Vagina (tissue), 2 donors: ENCODE results near the gene RETNLB. TPM values are rescaled to one million over a fixed set of nuclear protein-coding genes. Genes with fewer than 3 reads are reported as not detected.

Experiments
- DNase-seq, 2 donors: peaks; one replicate each; pipeline ENCODE4 v3.0.0-alpha.2; 2017; ENCODE audit errors: extremely low spot score in 2 of 2
- H3K27ac ChIP-seq: fragments of 200-600 bp; sonication (generic); one replicate; pipeline ENCODE4 v1.5.1; 2019
- H3K27me3 ChIP-seq: fragments of 200-600 bp; sonication (generic); one replicate; pipeline ENCODE4 v1.5.1; 2019
- H3K36me3 ChIP-seq, 2 donors: fragments of 200-600 bp; sonication (generic); one replicate each; pipeline ENCODE4 v1.5.1; 2017 to 2019
- H3K4me1 ChIP-seq: fragments of 200-600 bp; sonication (generic); one replicate; pipeline ENCODE4 v1.5.1; 2019
- H3K4me3 ChIP-seq, 2 donors: fragments of 200-600 bp; sonication (generic); 1 replicate in 1 of 2; 2 replicates in 1 of 2; pipeline ENCODE4 v1.5.1; 2016 to 2019
- H3K9me3 ChIP-seq: fragments of 200-600 bp; sonication (generic); one replicate; pipeline ENCODE4 v1.5.1; 2019
- CTCF ChIP-seq, 3 experiments: fragments of 450-650 bp in 2 of 3; fragments of 200-600 bp in 1 of 3; sonication (generic) in 1 of 3; IDR thresholded peaks; one replicate each; pipeline ENCODE4 v1.5.1; 2017 to 2019; ENCODE audit warnings: antibody characterized with exemption in 3 of 3, mild to moderate bottlenecking in 2 of 3, moderate library complexity in 2 of 3
- POLR2A ChIP-seq, 2 donors: fragments of 450-650 bp; IDR thresholded peaks; one replicate each; pipeline ENCODE4 v1.6.1; 2017; ENCODE audit warnings: antibody characterized with exemption in 2 of 2, mild to moderate bottlenecking in 2 of 2, moderate library complexity in 2 of 2
- POLR2AphosphoS5 ChIP-seq, 2 donors: sonication (generic); formaldehyde crosslinking; IDR thresholded peaks; one replicate each; pipeline ENCODE4 v1.9.0; 2017; ENCODE audit warnings: antibody characterized with exemption in 2 of 2, mild to moderate bottlenecking in 2 of 2, low read depth in 1 of 2; ENCODE audit not compliant: insufficient read depth in 1 of 2
- intact Hi-C: fragments of 100-400 bp; cut with DNase I; formaldehyde crosslinking; loops from one replicate; pipeline ENCODE4 v1.15.1; 2023
- small RNA-seq: library from RNA; depleted of rRNA; stranded (forward); fragments of <200 nt; gene quantifications from one replicate; pipeline ENCODE3, GENCODE V24; 2016
- total RNA-seq: library from RNA; depleted of rRNA; stranded (reverse); fragments of >200 nt; gene quantifications from one replicate; pipeline ENCODE4 v1.2.3, GENCODE V29; 2016

RETNLB gene
- total RNA-seq, 1 donor from 2014 or later: not detected

GRCh38 chr3:108719178-108719806 is 37.9 kb downstream of the RETNLB start:
- no peak for TF ChIP-seq POLR2AphosphoS5 (IDR thresholded peaks at IDR 0.05; ENCODE audit: insufficient read depth in 1 of 2, low read depth in 1 of 2)
- no peak for TF ChIP-seq CTCF (IDR thresholded peaks at IDR 0.05)
- TF ChIP-seq POLR2A (IDR thresholded peaks at IDR 0.05): no peak
- no peak overlapping the region for H3K27ac ChIP-seq
- no peaks in the 10 kb centered on the region for H3K4me1 ChIP-seq
- H3K9me3 ChIP-seq: no peaks in the 10 kb centered on the region
- no peaks in the 10 kb centered on the region for H3K27me3 ChIP-seq
- no peaks in the 10 kb centered on the region for H3K36me3 ChIP-seq
- intact Hi-C loops: no loop called here
- no peak for DNase-seq
- no peak overlapping the region for H3K4me3 ChIP-seq

GRCh38 chr3:108718454-108718853 is 38.8 kb downstream of the RETNLB start:
- no peak for TF ChIP-seq POLR2AphosphoS5 (IDR thresholded peaks at IDR 0.05; ENCODE audit: insufficient read depth in 1 of 2, low read depth in 1 of 2)
- no peak for TF ChIP-seq POLR2A (IDR thresholded peaks at IDR 0.05)
- no peak for TF ChIP-seq CTCF (IDR thresholded peaks at IDR 0.05)
- H3K9me3 ChIP-seq: no peaks in the 10 kb centered on the region
- no peaks in the 10 kb centered on the region for H3K4me1 ChIP-seq
- H3K27me3 ChIP-seq: no peaks in the 10 kb centered on the region
- no peak overlapping the region for H3K4me3 ChIP-seq
- DNase-seq: no peak
- intact Hi-C loops: no loop called here
- no peak overlapping the region for H3K27ac ChIP-seq
- H3K36me3 ChIP-seq: no peaks in the 10 kb centered on the region

- intact Hi-C loops: no loop called here
- Histone ChIP-seq H3K27me3 (no peaks in the 10 kb centered on the region), H3K36me3 (no peaks in the 10 kb centered on the region), H3K9me3 (no peaks in the 10 kb centered on the region), H3K4me1 (no peaks in the 10 kb centered on the region), H3K27ac (no peak overlapping the region), H3K4me3 (no peak overlapping the region)
- TF ChIP-seq POLR2A (IDR thresholded peaks at IDR 0.05) (no peak), POLR2AphosphoS5 (IDR thresholded peaks at IDR 0.05; ENCODE audit: insufficient read depth in 1 of 2, low read depth in 1 of 2) (no peak), CTCF (IDR thresholded peaks at IDR 0.05) (no peak)
- no peak for DNase-seq
Observed at GRCh38 chr3:108713816-108714215, 43.4 kb downstream of the RETNLB start.

- no peak for DNase-seq
- TF ChIP-seq CTCF (IDR thresholded peaks at IDR 0.05): no peak
- no peak for TF ChIP-seq POLR2A (IDR thresholded peaks at IDR 0.05)
- TF ChIP-seq POLR2AphosphoS5 (IDR thresholded peaks at IDR 0.05; ENCODE audit: insufficient read depth in 1 of 2, low read depth in 1 of 2): no peak
- Histone ChIP-seq H3K27ac (no peak overlapping the region), H3K4me1 (no peaks in the 10 kb centered on the region), H3K36me3 (no peaks in the 10 kb centered on the region), H3K4me3 (no peak overlapping the region), H3K9me3 (no peaks in the 10 kb centered on the region), H3K27me3 (no peaks in the 10 kb centered on the region)
- intact Hi-C loops: no loop called here
Observed at GRCh38 chr3:108713009-108713516, 44.1 kb downstream of the RETNLB start.

Small RNAs within 50 kb of the gene (small RNA-seq; reads per million reads assigned to genes)
- gene AC092185.1: not detected

Other genes starting within 250 kb of the RETNLB start
- not detected for gene MYH15, start 246.8 kb downstream of the RETNLB start, total RNA-seq
- gene CIP2A, start 168.0 kb downstream of the RETNLB start, total RNA-seq: 6.9 TPM
- gene DZIP3, start 167.7 kb downstream of the RETNLB start, total RNA-seq: 7.4 TPM
- 0.98 TPM for gene TRAT1, start 65.4 kb upstream of the RETNLB start, total RNA-seq
- not detected for gene GUCA1C, start 196.5 kb upstream of the RETNLB start, total RNA-seq